ENCODE results near the gene LGALS4.
"Not testable (repeated sequence)": the region's sequence is repeated elsewhere in the genome, so short reads cannot be mapped to it uniquely, and the experiment has no call there.

LGALS4 gene

DNA sequence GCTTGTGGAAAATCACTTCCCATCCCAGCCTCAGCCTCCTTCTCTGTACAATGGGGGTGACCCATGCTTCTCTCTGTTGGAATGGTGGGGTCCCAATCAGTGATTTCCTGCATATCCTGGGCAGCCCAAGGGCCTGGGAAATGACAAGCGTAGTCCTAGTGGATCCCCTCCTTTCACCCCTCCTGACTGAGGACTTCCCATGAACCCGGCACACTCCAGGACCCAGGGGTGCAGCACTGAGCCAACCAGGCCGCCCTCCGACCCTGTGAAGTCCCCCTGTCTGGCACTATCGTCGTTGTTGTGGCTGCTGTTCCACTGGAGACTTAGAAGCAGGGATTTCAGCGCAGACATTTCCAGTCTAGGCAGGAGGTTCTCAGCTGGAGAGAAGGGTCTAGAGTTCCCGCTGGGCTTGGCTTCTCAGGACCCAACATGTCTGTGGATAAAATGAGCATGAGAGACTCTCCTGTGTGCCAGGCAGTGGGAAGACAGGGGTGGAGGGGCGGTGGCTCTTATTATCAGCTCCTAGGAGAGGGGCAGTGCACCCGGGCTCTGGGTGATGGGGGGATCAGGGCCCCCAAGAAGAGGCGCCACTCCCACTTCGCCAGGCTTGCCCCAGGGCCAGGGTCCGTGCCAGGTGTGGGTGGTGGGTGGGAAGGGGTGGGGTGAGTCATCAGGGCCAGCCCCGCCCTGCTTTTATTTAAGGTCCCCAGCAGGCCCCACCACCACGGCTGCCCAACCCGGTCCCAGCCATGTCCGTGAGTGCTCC is 24.1 kb downstream of the LGALS4 start, which contains the start of gene LGALS7B:
Gene LGALS7B, plus strand, starts transcription at position 723 of the 766 bp plus-strand sequence. Its CDS starts 27 bp downstream, at position 750.
- TF ChIP-seq CTCF (IDR thresholded peaks at IDR 0.05; ENCODE audit: insufficient read depth, low read depth, low read length, missing control alignments), result no peak
- DNase-seq (ENCODE audit: low read depth), result no peak

GRCh38 chr19:38786572-38787265 is 26.0 kb downstream of the LGALS4 start:
- TF ChIP-seq CTCF (IDR thresholded peaks at IDR 0.05; ENCODE audit: insufficient read depth, low read depth, low read length, missing control alignments), result no peak
- H3K4me3 ChIP-seq (ENCODE audit: low read depth, low read length), result no peak overlapping the region
- DNase-seq (ENCODE audit: low read depth), result no peak

More for the DNA sequence above, 24.1 kb downstream of the LGALS4 start, which contains the start of gene LGALS7B:
- no peak within 1 kb of the TSS for H3K4me3 ChIP-seq (ENCODE audit: low read depth, low read length)

GRCh38 chr19:38786061-38786460 is 26.7 kb downstream of the LGALS4 start:
- not testable (repeated sequence) for H3K4me3 ChIP-seq (ENCODE audit: low read depth, low read length); DNase-seq (ENCODE audit: low read depth)

DNA sequence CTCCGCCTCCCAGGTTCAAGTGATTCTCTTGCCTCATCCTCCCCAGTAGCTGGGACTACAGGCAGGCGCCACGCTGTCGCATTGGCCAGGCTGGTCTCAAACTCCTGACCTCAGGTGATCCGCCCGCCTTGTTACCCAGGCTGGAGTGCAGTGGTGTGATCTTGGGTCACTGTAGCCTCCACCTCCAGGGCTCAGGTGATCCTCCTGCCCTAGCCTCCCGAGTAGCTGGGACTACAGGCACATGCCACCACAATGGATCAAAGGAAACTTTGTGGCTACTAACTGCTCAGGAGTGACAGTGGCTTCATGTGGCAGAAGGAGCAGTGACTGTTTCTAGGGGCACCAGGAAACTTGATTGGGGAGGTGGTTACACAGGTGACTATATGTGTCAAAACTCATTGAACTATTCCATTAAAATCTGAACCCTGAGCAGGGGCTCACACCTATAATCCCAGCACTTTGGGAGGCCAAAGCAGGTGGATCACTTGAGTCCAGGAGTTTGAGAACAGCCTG is 27.5 kb downstream of the LGALS4 start:
- TF ChIP-seq CTCF (IDR thresholded peaks at IDR 0.05; ENCODE audit: insufficient read depth, low read depth, low read length, missing control alignments), result no peak
- no peak for DNase-seq (ENCODE audit: low read depth)
- H3K4me3 ChIP-seq (ENCODE audit: low read depth, low read length), result no peak overlapping the region

DNA sequence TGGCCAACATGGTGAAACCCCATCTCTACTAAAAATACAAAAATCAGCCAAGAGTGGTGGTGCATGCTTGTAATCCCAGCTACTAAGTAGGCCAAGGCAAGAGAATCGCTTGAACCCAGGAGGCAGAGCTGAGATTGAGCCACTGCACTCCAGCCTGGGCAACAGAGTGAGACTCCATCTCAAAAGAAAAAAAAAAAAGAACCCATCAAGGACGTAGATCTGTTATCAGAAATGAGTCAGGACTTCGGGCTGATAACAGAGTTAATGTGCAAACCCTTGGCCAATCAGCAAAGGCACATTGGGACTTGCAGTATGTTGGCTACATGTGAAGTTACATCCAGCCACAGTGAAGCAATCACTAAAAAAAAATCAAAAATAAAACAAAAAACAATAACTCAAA is 28.5 kb downstream of the LGALS4 start:
- no peak for DNase-seq (ENCODE audit: low read depth)
- H3K4me3 ChIP-seq (ENCODE audit: low read depth, low read length), result no peak overlapping the region
- no peak for TF ChIP-seq CTCF (IDR thresholded peaks at IDR 0.05; ENCODE audit: insufficient read depth, low read depth, low read length, missing control alignments)

GRCh38 chr19:38782212-38782611 is 30.5 kb downstream of the LGALS4 start:
- not testable (repeated sequence) for DNase-seq (ENCODE audit: low read depth); H3K4me3 ChIP-seq (ENCODE audit: low read depth, low read length)

DNA sequence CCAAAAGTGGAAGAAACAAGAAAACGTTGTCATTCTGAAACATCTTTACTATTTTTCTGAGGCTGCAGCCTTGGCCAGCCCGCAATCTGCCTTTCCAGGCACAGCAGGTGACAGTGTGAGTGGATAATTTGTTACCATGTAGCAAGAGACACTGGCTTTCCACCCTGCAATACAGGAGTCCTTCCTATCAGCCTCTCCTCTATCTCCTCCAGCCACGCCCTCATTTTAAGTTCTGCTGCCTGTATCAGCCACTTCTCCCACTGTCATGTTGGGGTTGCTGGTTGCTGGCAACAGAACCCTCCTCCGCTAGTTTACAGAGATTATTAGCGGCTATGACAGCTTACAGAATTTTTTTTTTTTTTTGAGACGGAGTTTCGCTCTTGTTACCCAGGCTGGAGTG is 31.7 kb downstream of the LGALS4 start:
- no peak for DNase-seq (ENCODE audit: low read depth)
- no peak overlapping the region for H3K4me3 ChIP-seq (ENCODE audit: low read depth, low read length)
- no peak for TF ChIP-seq CTCF (IDR thresholded peaks at IDR 0.05; ENCODE audit: insufficient read depth, low read depth, low read length, missing control alignments)

Data from GM12865 (cell line).